Frontal cortex (tissue), 4 donors: ENCODE data around the gene PEPD. TPM values are rescaled to one million over a fixed set of nuclear protein-coding genes. Genes with fewer than 3 reads are reported as not detected.
A peak's percentile ranks its signal among the peaks of the same experiment; 100 is the strongest.

Experiments
- DNase-seq, 2 donors: peaks; one replicate each; pipeline ENCODE4 v3.0.0; 2012; ENCODE audit warnings: low spot score in 2 of 2
- FAIRE-seq: peaks from 2 replicates; lab custom pipeline; 2012; peaks lifted over from hg19 to GRCh38; lab: Jason Lieb, UNC
- total RNA-seq: library from RNA; depleted of rRNA; stranded (reverse); fragments of >200 nt; gene quantifications from one replicate; pipeline ENCODE4 v1.2.3, GENCODE V29; 2014
- donor health status: control.
- donor health status: control.
- donor health status: control.

PEPD gene
- total RNA-seq, 1 donor from 2014 or later: 28.1 TPM

GRCh38 chr19:33381101-33381500 is 140.5 kb downstream of the PEPD start:
- DNase-seq: no peak
- no peak for FAIRE-seq

- no peak for FAIRE-seq
- DNase-seq: no peak
Measured at GRCh38 chr19:33379151-33379829, 142.3 kb downstream of the PEPD start.

GRCh38 chr19:33377586-33378475 is 143.8 kb downstream of the PEPD start:
- FAIRE-seq (no peak), DNase-seq (no peak)

- DNase-seq (no peak), FAIRE-seq (no peak)
Measured at GRCh38 chr19:33376941-33377557, 144.5 kb downstream of the PEPD start.

GRCh38 chr19:33376423-33376822 is 145.2 kb downstream of the PEPD start:
- DNase-seq (no peak), FAIRE-seq (no peak)

- DNase-seq: no peak
- no peak for FAIRE-seq
Measured at GRCh38 chr19:33375837-33376159, 145.8 kb downstream of the PEPD start.

GRCh38 chr19:33375156-33375836 is 146.3 kb downstream of the PEPD start:
- FAIRE-seq: no peak
- DNase-seq: no peak

- DNase-seq (no peak), FAIRE-seq (no peak)
Measured at GRCh38 chr19:33374236-33374714, 147.3 kb downstream of the PEPD start.

- peak; percentile 99 to 100 for DNase-seq
- FAIRE-seq: no peak
Measured at GRCh38 chr19:33373453-33374235, 147.9 kb downstream of the PEPD start, which contains the start of gene CEBPG. Gene CEBPG (plus strand): TSS chr19:33373709. CDS start chr19:33379240, 5,531 bp downstream.

- FAIRE-seq: no peak
- DNase-seq: no peak
Measured at GRCh38 chr19:33370783-33371182, 150.8 kb downstream of the PEPD start.

GRCh38 chr19:33368074-33368864 is 153.3 kb downstream of the PEPD start:
- no peak for FAIRE-seq
- no peak for DNase-seq

GRCh38 chr19:33366897-33367296 is 154.7 kb downstream of the PEPD start:
- no peak for DNase-seq
- FAIRE-seq: no peak

- DNase-seq: no peak
- FAIRE-seq: no peak
Measured at GRCh38 chr19:33366127-33366526, 155.5 kb downstream of the PEPD start.

- FAIRE-seq (no peak), DNase-seq (no peak)
Measured at GRCh38 chr19:33365691-33366090, 155.9 kb downstream of the PEPD start.

- no peak for DNase-seq
- FAIRE-seq: no peak
Measured at GRCh38 chr19:33363476-33363875, 158.1 kb downstream of the PEPD start.

- DNase-seq (no peak), FAIRE-seq (no peak)
Measured at GRCh38 chr19:33362508-33363228, 158.9 kb downstream of the PEPD start.

GRCh38 chr19:33359581-33359980 is 162.0 kb downstream of the PEPD start:
- DNase-seq (no peak), FAIRE-seq (no peak)

GRCh38 chr19:33358408-33358807 is 163.2 kb downstream of the PEPD start:
- DNase-seq (no peak), FAIRE-seq (no peak)
